ENCODE results near the gene MSANTD4.

MSANTD4 gene

GRCh38 chr11:106051103-106051502 lies 29.1 kb upstream of the MSANTD4 start:
- no peak overlapping the region for H3K27ac ChIP-seq (replicated peaks)
- H3K4me3 ChIP-seq (replicated peaks; ENCODE audit: insufficient read depth, low read length): no peak overlapping the region
- DNase-seq (ENCODE audit: low read depth in 1 of 2, low spot score in 1 of 2): no peak
- H3K27me3 ChIP-seq (ENCODE audit: insufficient read depth, poor library complexity, severe bottlenecking): no peaks in the 10 kb centered on the region
- no peak for TF ChIP-seq POLR2AphosphoS5 (IDR thresholded peaks at IDR 0.05; ENCODE audit: low read depth)
- no peak for TF ChIP-seq CTCF (IDR thresholded peaks at IDR 0.05; ENCODE audit: insufficient read depth, low read length)
- TF ChIP-seq GABPA (IDR thresholded peaks at IDR 0.05; ENCODE audit: low read depth): no peak
- TF ChIP-seq SPI1 (IDR thresholded peaks at IDR 0.05; ENCODE audit: borderline replicate concordance, low read depth): no peak
- TF ChIP-seq REST (IDR thresholded peaks at IDR 0.05; ENCODE audit: insufficient replicate concordance, low read depth): no peak

GRCh38 chr11:106049727-106050476 lies 27.9 kb upstream of the MSANTD4 start:
- DNase-seq (ENCODE audit: low read depth in 1 of 2, low spot score in 1 of 2): no peak
- no peak for TF ChIP-seq CTCF (IDR thresholded peaks at IDR 0.05; ENCODE audit: insufficient read depth, low read length)
- no peak for TF ChIP-seq GABPA (IDR thresholded peaks at IDR 0.05; ENCODE audit: low read depth)
- no peak for TF ChIP-seq SPI1 (IDR thresholded peaks at IDR 0.05; ENCODE audit: borderline replicate concordance, low read depth)
- no peak for TF ChIP-seq POLR2AphosphoS5 (IDR thresholded peaks at IDR 0.05; ENCODE audit: low read depth)
- no peak for TF ChIP-seq REST (IDR thresholded peaks at IDR 0.05; ENCODE audit: insufficient replicate concordance, low read depth)
- Histone ChIP-seq H3K4me3 (replicated peaks; ENCODE audit: insufficient read depth, low read length) (no peak overlapping the region), H3K27ac (replicated peaks) (no peak overlapping the region), H3K27me3 (ENCODE audit: insufficient read depth, poor library complexity, severe bottlenecking) (no peaks in the 10 kb centered on the region)

GRCh38 chr11:106047631-106048030 lies 25.6 kb upstream of the MSANTD4 start:
- no peak overlapping the region for H3K4me3 ChIP-seq (replicated peaks; ENCODE audit: insufficient read depth, low read length)
- DNase-seq (ENCODE audit: low read depth in 1 of 2, low spot score in 1 of 2): no peak
- no peak overlapping the region for H3K27ac ChIP-seq (replicated peaks)
- no peak for TF ChIP-seq SPI1 (IDR thresholded peaks at IDR 0.05; ENCODE audit: borderline replicate concordance, low read depth)
- TF ChIP-seq CTCF (IDR thresholded peaks at IDR 0.05; ENCODE audit: insufficient read depth, low read length): no peak
- no peak for TF ChIP-seq REST (IDR thresholded peaks at IDR 0.05; ENCODE audit: insufficient replicate concordance, low read depth)
- no peak for TF ChIP-seq POLR2AphosphoS5 (IDR thresholded peaks at IDR 0.05; ENCODE audit: low read depth)
- no peak for TF ChIP-seq GABPA (IDR thresholded peaks at IDR 0.05; ENCODE audit: low read depth)
- H3K27me3 ChIP-seq (ENCODE audit: insufficient read depth, poor library complexity, severe bottlenecking): no peaks in the 10 kb centered on the region

Data from HL-60 (cell line).